GM18873 (cell line): ENCODE results near the gene ANXA4.
"Not testable (repeated sequence)": the region's sequence is repeated elsewhere in the genome, so short reads cannot be mapped to it uniquely, and the experiment has no call there.

ENCODE experiments used
- ATAC-seq: cut with Tn5 transposase; IDR thresholded peaks from one replicate; pipeline ENCODE4 v1.9.1; 2021; ENCODE audit warnings: mild to moderate bottlenecking, moderate library complexity, moderate number of reproducible peaks; ENCODE audit not compliant: unreplicated experiment, low FRiP score

The ANXA4 gene

GRCh38 chr2:69801745-69802290, 59.9 kb downstream of the ANXA4 start:
- ATAC-seq = no peak

- peak; percentile 63 for ATAC-seq
Observed at GRCh38 chr2:69802781-69803367, 60.9 kb downstream of the ANXA4 start.

- ATAC-seq = no peak
Observed at GRCh38 chr2:69804416-69804815, 62.5 kb downstream of the ANXA4 start.

- no peak for ATAC-seq
Observed at GRCh38 chr2:69805887-69806286, 64.0 kb downstream of the ANXA4 start.

GRCh38 chr2:69807821-69808540, 66.0 kb downstream of the ANXA4 start:
- ATAC-seq = no peak

- ATAC-seq = no peak
Observed at GRCh38 chr2:69810550-69810949, 68.6 kb downstream of the ANXA4 start.

GRCh38 chr2:69811018-69811417, 69.1 kb downstream of the ANXA4 start:
- ATAC-seq = no peak

GRCh38 chr2:69811591-69811990, 69.7 kb downstream of the ANXA4 start:
- ATAC-seq = no peak

- ATAC-seq = no peak
Observed at GRCh38 chr2:69815717-69816116, 73.8 kb downstream of the ANXA4 start.

GRCh38 chr2:69816923-69817542, 75.1 kb downstream of the ANXA4 start:
- ATAC-seq = no peak

- ATAC-seq = no peak
Observed at GRCh38 chr2:69817729-69818501, 76.0 kb downstream of the ANXA4 start.

- no peak for ATAC-seq
Observed at GRCh38 chr2:69827796-69828540, 86.0 kb downstream of the ANXA4 start.

- ATAC-seq = no peak
Observed at GRCh38 chr2:69828938-69829255, 87.0 kb downstream of the ANXA4 start.

- peak; percentile 85 for ATAC-seq
Observed at GRCh38 chr2:69829256-69830044, 87.5 kb downstream of the ANXA4 start, which contains the start of gene GMCL1. Gene GMCL1, plus strand, starts transcription at chr2:69829660. Its CDS starts 233 bp downstream, at chr2:69829893.

- peak; percentile 17 for ATAC-seq
Observed at GRCh38 chr2:69830045-69830905, 88.3 kb downstream of the ANXA4 start.

GRCh38 chr2:69830906-69831241, 88.9 kb downstream of the ANXA4 start:
- not testable (repeated sequence) for ATAC-seq

GRCh38 chr2:69831354-69831905, 89.5 kb downstream of the ANXA4 start:
- no peak for ATAC-seq

- no peak for ATAC-seq
Observed at GRCh38 chr2:69833752-69834151, 91.8 kb downstream of the ANXA4 start.
